Esophagus (tissue), 2 donors: ENCODE results near the gene NFIA. TPM values are rescaled to one million over a fixed set of nuclear protein-coding genes. Genes with fewer than 3 reads are reported as not detected.

Experiments
- H3K27ac ChIP-seq, 2 donors: one replicate each; pipeline ENCODE4 v1.5.1; 2013; ENCODE audit warnings: low read depth in 2 of 2, mild to moderate bottlenecking in 2 of 2, inconsistent platforms in 1 of 2, low read length in 1 of 2, moderate library complexity in 1 of 2
- H3K27me3 ChIP-seq, 2 donors: one replicate each; pipeline ENCODE4 v1.6.1; 2013; ENCODE audit warnings: low read length in 2 of 2, control low read depth in 1 of 2, mild to moderate bottlenecking in 1 of 2; ENCODE audit not compliant: insufficient read depth in 2 of 2, control insufficient read depth in 1 of 2
- H3K36me3 ChIP-seq, 2 donors: one replicate each; pipeline ENCODE4 v1.6.1; 2013; ENCODE audit warnings: low read length in 1 of 2; ENCODE audit not compliant: control insufficient read depth in 2 of 2, insufficient read depth in 2 of 2
- H3K4me1 ChIP-seq, 2 donors: one replicate each; pipeline ENCODE4 v1.6.1; 2013; ENCODE audit warnings: low read length in 1 of 2; ENCODE audit not compliant: control insufficient read depth in 2 of 2, insufficient read depth in 2 of 2
- H3K4me3 ChIP-seq, 2 donors: one replicate each; pipeline ENCODE4 v1.5.1; 2013; ENCODE audit warnings: low read length in 2 of 2, mild to moderate bottlenecking in 2 of 2, low read depth in 1 of 2, moderate library complexity in 1 of 2
- H3K9me3 ChIP-seq, 2 donors: one replicate each; pipeline ENCODE4 v1.6.1; 2013; ENCODE audit warnings: mild to moderate bottlenecking in 2 of 2, low read depth in 1 of 2, low read length in 1 of 2, moderate library complexity in 1 of 2; ENCODE audit not compliant: control insufficient read depth in 2 of 2, insufficient read depth in 1 of 2
- WGBS, 2 donors: extraction: QIAGEN DNeasy Blood & Tissue Kit; methylation state at CpG; one replicate each; pipeline ENCODE4 v1.1.7; 2013; 5-methylcytosine and 5-hydroxymethylcytosine counted together
- polyA plus RNA-seq, 2 donors: library from polyadenylated mRNA; stranded (reverse); fragments of 200-250 nt; gene quantifications; one replicate each; pipeline ENCODE4 v1.2.3, GENCODE V29; 2013
- donor health status: healthy with polysubstance abuse.
- donor health status: Bipolar disorder and iron deficiency.

The NFIA gene
- polyA plus RNA-seq, 2 donors = 9.0 to 11.0 TPM

DNA sequence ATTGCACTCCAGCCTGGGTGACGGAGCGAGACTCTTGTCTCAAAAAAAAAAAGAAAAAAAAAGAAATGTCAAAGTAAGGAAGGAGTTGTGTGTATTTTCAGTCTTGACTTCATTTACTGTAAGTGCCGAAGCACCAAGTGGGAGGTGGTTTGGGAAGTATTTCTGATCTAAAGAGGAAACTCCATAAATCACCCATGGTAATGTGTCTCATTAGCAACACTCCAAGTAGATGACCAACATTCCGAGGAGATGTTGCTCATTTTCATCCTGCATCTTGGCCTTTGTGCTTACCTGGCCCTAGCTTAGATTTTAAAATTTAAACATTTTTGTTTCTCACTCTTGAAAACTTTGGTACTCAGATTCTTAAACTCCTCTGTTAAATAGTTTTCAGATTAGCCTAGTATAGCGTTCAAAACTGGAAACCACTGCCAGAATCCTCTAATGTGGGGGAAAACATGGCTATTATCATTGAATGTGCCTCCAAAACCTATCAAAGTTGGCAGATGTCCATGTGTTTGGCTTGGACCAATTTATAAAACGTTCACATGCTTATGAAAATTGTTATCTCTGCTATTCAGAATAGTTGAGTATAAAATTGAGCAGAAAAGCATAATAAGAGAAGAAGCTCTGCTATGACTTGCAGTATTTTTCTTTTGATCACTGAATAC lies 110.4 kb downstream of the NFIA start:
- Histone ChIP-seq H3K9me3 (no peaks in the 10 kb centered on the region), H3K36me3 (no peaks in the 10 kb centered on the region), H3K27ac (no peak overlapping the region), H3K4me3 (no peak overlapping the region), H3K4me1 (peaks cover 0 to 2% of the 10 kb centered on the region in 2 donors), H3K27me3 (no peaks in the 10 kb centered on the region)
- 68 to 74% methylated on average over 6 of the region's 6 CpGs for whole genome bisulfite sequencing, 2 donors

DNA sequence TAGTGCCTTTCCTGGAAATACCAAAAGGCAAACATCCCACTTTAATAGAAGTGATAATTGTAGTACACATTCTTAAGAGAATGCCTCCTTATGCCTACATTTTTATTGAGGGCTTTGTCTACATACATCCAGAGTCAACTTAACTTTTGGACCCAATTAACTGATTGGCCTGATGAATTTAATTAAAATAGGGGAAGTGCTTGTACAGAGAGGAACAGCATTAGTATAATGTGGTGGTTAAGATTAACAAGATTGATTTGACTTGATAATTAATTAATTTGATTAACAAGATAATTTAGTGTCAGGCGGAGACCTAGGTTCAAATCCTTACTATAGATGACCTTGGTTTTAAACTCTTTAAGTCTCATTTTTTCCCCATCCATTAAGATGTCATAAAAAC lies 111.4 kb downstream of the NFIA start:
- H3K36me3 ChIP-seq = no peaks in the 10 kb centered on the region
- no peak overlapping the region for H3K27ac ChIP-seq
- H3K4me3 ChIP-seq = no peak overlapping the region
- WGBS, 2 donors = 71 to 84% methylated on average over 1 of the region's 1 CpG
- H3K4me1 ChIP-seq = peaks cover 0 to 2% of the 10 kb centered on the region in 2 donors
- no peaks in the 10 kb centered on the region for H3K27me3 ChIP-seq
- H3K9me3 ChIP-seq = no peaks in the 10 kb centered on the region

DNA sequence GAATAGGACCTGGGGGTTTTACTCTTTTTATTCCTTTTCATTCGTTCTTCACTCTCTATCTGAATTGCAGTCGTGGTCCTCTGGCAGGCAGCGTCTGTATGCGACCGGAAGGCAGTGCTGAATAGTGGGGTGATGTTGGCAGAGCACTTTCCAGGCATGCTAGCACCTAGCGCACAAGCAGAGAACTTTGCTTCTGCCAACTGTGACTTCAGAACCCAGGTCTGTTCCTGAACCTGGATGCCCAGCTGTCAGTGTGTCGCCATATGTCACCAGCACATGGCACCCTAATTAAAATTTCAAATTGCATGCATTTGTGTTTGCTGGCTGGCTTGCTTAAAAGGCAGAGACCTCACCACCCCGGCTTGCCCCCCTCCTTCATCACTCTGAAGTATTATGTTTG lies 116.2 kb downstream of the NFIA start:
- H3K4me3 ChIP-seq = no peak overlapping the region
- WGBS, 2 donors = 89 to 90% methylated on average over 8 of the region's 8 CpGs
- no peaks in the 10 kb centered on the region for H3K36me3 ChIP-seq
- no peaks in the 10 kb centered on the region for H3K4me1 ChIP-seq
- H3K27ac ChIP-seq = no peak overlapping the region
- H3K27me3 ChIP-seq = no peaks in the 10 kb centered on the region
- no peaks in the 10 kb centered on the region for H3K9me3 ChIP-seq

DNA sequence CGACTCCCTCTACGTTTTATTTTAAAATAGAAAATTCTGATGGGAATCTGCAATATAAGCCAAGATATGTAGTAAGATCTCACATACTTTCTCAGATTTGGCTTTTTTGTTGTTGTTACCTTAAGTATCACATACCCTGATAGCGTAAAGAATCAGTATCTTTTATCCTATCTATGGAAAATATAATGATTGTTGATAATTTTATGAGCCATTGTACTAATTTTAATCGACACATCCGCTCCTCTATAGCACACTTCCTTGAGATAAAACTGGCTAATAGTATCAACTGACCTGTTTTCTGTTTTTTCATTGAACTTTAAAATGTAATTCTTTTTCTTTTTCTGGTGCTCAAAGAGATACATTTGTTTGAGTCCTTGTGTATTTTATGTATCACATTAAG lies 118.7 kb downstream of the NFIA start:
- Histone ChIP-seq H3K36me3 (no peaks in the 10 kb centered on the region), H3K27me3 (no peaks in the 10 kb centered on the region), H3K9me3 (no peaks in the 10 kb centered on the region), H3K4me1 (no peaks in the 10 kb centered on the region), H3K4me3 (no peak overlapping the region), H3K27ac (no peak overlapping the region)
- WGBS, 2 donors = 80 to 82% methylated on average over 5 of the region's 5 CpGs

DNA sequence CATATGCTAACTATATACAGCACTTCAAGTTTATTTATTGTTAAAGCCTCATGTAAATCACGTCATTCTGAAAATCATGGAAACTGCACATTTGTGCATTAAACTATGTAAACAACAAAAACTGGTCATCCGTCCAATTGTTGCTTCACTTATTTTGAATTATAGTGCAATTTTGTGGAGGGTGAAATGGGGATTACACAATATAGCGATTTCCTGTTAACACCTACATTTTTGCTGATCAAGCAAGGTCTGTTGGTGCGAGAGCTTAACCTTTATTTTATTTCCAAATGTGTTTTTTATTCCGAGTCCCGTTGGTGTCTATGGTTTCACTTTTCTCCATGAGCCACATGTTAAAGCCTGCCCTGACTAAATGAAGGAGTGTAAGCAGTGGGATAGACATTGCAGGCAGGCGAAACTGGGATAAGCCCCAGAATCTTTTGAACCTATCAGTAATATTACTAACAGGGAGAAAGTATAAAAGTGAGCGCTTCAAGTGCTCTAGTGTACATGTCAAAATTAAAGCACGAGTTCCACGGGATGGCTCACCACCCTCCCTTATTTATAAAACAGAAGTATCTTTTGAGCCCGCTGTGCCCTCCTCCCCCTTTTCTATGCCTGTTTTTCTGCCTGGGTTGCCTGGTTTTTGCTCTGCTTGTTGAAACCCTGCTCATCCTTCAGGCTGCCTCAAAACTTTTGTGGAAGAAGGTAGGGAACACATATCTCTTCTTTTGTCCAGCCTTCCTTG lies 120.7 kb downstream of the NFIA start:
- Histone ChIP-seq H3K27me3 (no peaks in the 10 kb centered on the region), H3K9me3 (no peaks in the 10 kb centered on the region), H3K4me3 (peak overlapping the region in 1 of 2 donors; percentile 30), H3K27ac (peak overlapping the region; percentile 73 to 87), H3K4me1 (no peaks in the 10 kb centered on the region), H3K36me3 (no peaks in the 10 kb centered on the region)
- 35 to 51% methylated on average over 11 of the region's 11 CpGs for WGBS, 2 donors

DNA sequence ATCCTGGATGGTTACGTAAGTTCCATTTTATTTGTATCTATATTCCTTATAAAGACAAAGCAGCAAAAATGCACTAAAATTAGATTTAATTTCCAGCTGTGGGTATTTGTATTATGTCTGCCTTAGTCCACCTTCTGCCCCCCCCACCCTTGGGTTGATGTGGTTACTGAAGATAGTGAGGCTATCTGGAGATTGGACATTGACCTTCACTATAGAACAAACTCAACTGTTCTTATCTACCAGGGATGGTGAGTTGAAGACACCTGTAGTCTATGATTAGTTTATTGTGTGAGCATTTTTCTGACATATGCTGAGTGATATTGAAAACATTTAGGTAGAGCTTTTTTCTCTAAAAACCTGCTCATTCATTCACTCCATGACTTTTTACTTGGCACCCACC lies 122.2 kb downstream of the NFIA start:
- no peaks in the 10 kb centered on the region for H3K9me3 ChIP-seq
- no peaks in the 10 kb centered on the region for H3K36me3 ChIP-seq
- no peaks in the 10 kb centered on the region for H3K27me3 ChIP-seq
- no peak overlapping the region for H3K4me3 ChIP-seq
- 93 to 96% methylated on average over 1 of the region's 1 CpG for WGBS, 2 donors
- no peaks in the 10 kb centered on the region for H3K4me1 ChIP-seq
- H3K27ac ChIP-seq = no peak overlapping the region

DNA sequence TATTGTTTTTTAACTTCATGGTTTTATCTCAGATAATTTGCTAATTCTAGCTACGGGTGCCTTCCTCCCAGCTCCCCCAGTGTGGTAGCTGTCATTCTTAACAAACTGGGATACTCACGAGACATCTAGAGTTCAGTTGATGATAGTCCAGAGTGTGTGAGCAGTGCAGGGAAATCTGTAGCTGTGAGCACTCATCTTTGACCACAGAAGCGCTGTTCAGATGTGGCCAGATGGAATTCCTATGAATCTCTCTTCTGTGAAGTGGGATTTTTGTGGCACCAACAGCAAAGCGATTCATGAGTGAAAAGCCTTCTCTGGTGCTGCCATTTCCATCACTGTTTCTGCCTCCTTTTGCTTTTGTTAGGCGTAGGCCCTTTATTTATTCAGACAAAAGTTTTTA lies 125.1 kb downstream of the NFIA start:
- H3K9me3 ChIP-seq = no peaks in the 10 kb centered on the region
- 74 to 95% methylated on average over 5 of the region's 5 CpGs for whole genome bisulfite sequencing, 2 donors
- H3K4me3 ChIP-seq = no peak overlapping the region
- H3K27ac ChIP-seq = no peak overlapping the region
- no peaks in the 10 kb centered on the region for H3K27me3 ChIP-seq
- no peaks in the 10 kb centered on the region for H3K36me3 ChIP-seq
- H3K4me1 ChIP-seq = no peaks in the 10 kb centered on the region

DNA sequence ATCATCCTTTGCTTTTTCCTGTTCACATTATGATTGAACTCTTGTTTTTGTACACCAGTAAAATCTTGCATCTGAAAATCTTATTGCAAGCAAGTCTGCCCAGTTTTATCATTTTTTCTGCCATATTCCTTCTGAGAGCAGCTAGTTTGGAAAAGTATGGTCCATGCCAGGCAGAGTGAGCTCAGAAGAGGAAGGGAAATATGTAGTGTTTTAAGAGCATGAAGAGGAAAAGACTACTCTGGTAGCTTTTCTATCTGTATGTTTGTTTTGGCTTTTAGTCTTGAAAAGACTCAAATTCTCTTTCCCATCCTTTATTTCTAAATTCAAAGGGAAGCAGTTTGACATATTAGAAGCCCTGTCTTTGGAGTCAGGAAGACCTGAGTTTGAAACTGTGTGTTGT lies 125.8 kb downstream of the NFIA start:
- no peak overlapping the region for H3K27ac ChIP-seq
- no peaks in the 10 kb centered on the region for H3K4me1 ChIP-seq
- no peaks in the 10 kb centered on the region for H3K9me3 ChIP-seq
- no peak overlapping the region for H3K4me3 ChIP-seq
- H3K27me3 ChIP-seq = no peaks in the 10 kb centered on the region
- H3K36me3 ChIP-seq = no peaks in the 10 kb centered on the region

DNA sequence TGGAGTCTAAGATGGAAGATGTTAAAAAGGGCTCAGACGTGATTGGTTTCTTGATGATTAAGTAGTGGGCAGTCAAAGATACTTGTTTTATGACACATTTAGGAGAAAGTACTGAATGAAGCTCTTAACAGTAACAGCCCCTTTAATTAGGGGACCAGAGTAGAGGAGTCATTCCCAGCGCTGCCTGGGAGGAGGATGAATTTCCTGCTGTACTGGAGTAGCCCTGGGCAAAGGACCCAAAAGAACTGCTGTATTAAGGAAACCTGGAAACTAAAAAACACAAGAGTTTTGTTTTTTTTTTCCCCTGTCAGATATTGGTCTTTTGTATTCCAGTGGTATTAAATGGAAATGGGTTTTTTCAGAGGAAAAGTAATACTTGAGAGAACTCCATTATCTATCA lies 126.5 kb downstream of the NFIA start:
- Histone ChIP-seq H3K27me3 (no peaks in the 10 kb centered on the region), H3K4me3 (no peak overlapping the region), H3K36me3 (peaks cover 0 to 2% of the 10 kb centered on the region in 2 donors), H3K9me3 (no peaks in the 10 kb centered on the region), H3K4me1 (no peaks in the 10 kb centered on the region), H3K27ac (no peak overlapping the region)
- 61 to 70% methylated on average over 2 of the region's 2 CpGs for WGBS, 2 donors
